Urinary bladder (tissue), 4 donors: ENCODE results near the gene FAM135A. TPM values are rescaled to one million over a fixed set of nuclear protein-coding genes. Genes with fewer than 3 reads are reported as not detected.
"Not testable (repeated sequence)": the region's sequence is repeated elsewhere in the genome, so short reads cannot be mapped to it uniquely, and the experiment has no call there.

Experiments
- DNase-seq: peaks from one replicate; pipeline ENCODE4 v3.0.0-alpha.2; 2015; ENCODE audit errors: extremely low spot score
- H3K27ac ChIP-seq: one replicate; pipeline ENCODE4 v1.5.1; 2013; ENCODE audit warnings: low read depth, mild to moderate bottlenecking, moderate library complexity
- H3K36me3 ChIP-seq: one replicate; pipeline ENCODE4 v1.6.1; 2013; ENCODE audit warnings: mild to moderate bottlenecking, moderate library complexity; ENCODE audit not compliant: insufficient read depth
- H3K4me1 ChIP-seq: one replicate; pipeline ENCODE4 v1.6.1; 2013; ENCODE audit warnings: mild to moderate bottlenecking, moderate library complexity; ENCODE audit not compliant: insufficient read depth
- H3K4me3 ChIP-seq: one replicate; pipeline ENCODE4 v1.5.1; 2013; ENCODE audit warnings: low read depth, low read length
- WGBS: extraction: QIAGEN DNeasy Blood & Tissue Kit; methylation state at CpG from one replicate; pipeline ENCODE4 v1.1.7; 2013; 5-methylcytosine and 5-hydroxymethylcytosine counted together
- polyA plus RNA-seq: library from polyadenylated mRNA; stranded (reverse); fragments of 200-250 nt; gene quantifications from one replicate; pipeline ENCODE4 v1.2.3, GENCODE V29; 2013
- small RNA-seq: library from RNA; depleted of rRNA; stranded (forward); fragments of <200 nt; gene quantifications from one replicate; pipeline ENCODE3, GENCODE V24; 2014
- total RNA-seq: library from RNA; depleted of rRNA; stranded (reverse); fragments of >200 nt; gene quantifications from one replicate; pipeline ENCODE4 v1.2.3, GENCODE V29; 2014
- donor health status: healthy with polysubstance abuse.
- donor health status: healthy.

Gene FAM135A
- total and polyA plus RNA-seq, 2 donors, result 10.3 to 100 TPM

- DNase-seq, H3K4me1 ChIP-seq: not testable (repeated sequence)
- WGBS, result 74% methylated on average over 2 of the region's 2 CpGs
These were observed 194.1 kb downstream of the FAM135A start for GRCh38 chr6:70607371-70607770.

GRCh38 chr6:70609181-70609580, 195.9 kb downstream of the FAM135A start:
- 93% methylated on average over 13 of the region's 13 CpGs for WGBS
- not testable (repeated sequence) for H3K36me3 ChIP-seq, H3K27ac ChIP-seq, H3K4me1 ChIP-seq, DNase-seq, H3K4me3 ChIP-seq

More at GRCh38 chr6:70607371-70607770, 194.1 kb downstream of the FAM135A start:
- not testable (repeated sequence) for H3K27ac ChIP-seq, H3K4me3 ChIP-seq, H3K36me3 ChIP-seq

Small RNA genes lying within 50 kb of the gene (small RNA-seq; reads per million reads assigned to genes)
- not detected for gene RNU7-48P

Other genes starting within 250 kb of the FAM135A start
- gene COL9A1, start 110.4 kb upstream of the FAM135A start, total RNA-seq, result 46.7 TPM
- 7.2 TPM for gene COL9A1, start 110.4 kb upstream of the FAM135A start, polyA plus RNA-seq
- 18.6 TPM for gene SDHAF4, start 153.4 kb downstream of the FAM135A start, total RNA-seq
- gene SDHAF4, start 153.4 kb downstream of the FAM135A start, polyA plus RNA-seq, result 8.3 TPM